Activated T-helper 17 cell treated with anti-CD3 and anti-CD28 coated beads, Interleukin-2, amount 50 U/mL, for 72 hours (primary cell): ENCODE data around the gene REV3L. TPM values are rescaled to one million over a fixed set of nuclear protein-coding genes. Genes with fewer than 3 reads are reported as not detected.
"Not testable (repeated sequence)": the region's sequence is repeated elsewhere in the genome, so short reads cannot be mapped to it uniquely, and the experiment has no call there.

Experiments used
- ATAC-seq: fragments of 150-1000 bp; cut with Tn5 transposase; replicated peaks from 2 replicates; pipeline ENCODE4 v1.10.0; 2021; ENCODE audit warnings: mild to moderate bottlenecking, moderate library complexity
- H3K27ac Mint-ChIP-seq: one replicate; pipeline ENCODE4 v1.8.0; 2022; ENCODE audit warnings: mixed read lengths
- H3K27me3 Mint-ChIP-seq: one replicate; pipeline ENCODE4 v1.8.0; 2022; ENCODE audit warnings: mixed read lengths
- H3K36me3 Mint-ChIP-seq: one replicate; pipeline ENCODE4 v1.8.0; 2022; ENCODE audit warnings: low read depth, mild to moderate bottlenecking, mixed read lengths
- H3K4me1 Mint-ChIP-seq: one replicate; pipeline ENCODE4 v1.8.0; 2022; ENCODE audit warnings: mixed read lengths
- H3K4me3 Mint-ChIP-seq: one replicate; pipeline ENCODE4 v1.8.0; 2022; ENCODE audit warnings: mild to moderate bottlenecking, mixed read lengths
- H3K9me3 Mint-ChIP-seq: one replicate; pipeline ENCODE4 v1.8.0; 2022; ENCODE audit warnings: mixed read lengths
- total RNA-seq, 2 donors: library from RNA; stranded (reverse); gene quantifications; one replicate each; pipeline ENCODE4 v1.2.3, GENCODE V29; 2022

The REV3L gene
- total RNA-seq, 2 donors from 2014 or later: 20.7 to 23.7 TPM

DNA sequence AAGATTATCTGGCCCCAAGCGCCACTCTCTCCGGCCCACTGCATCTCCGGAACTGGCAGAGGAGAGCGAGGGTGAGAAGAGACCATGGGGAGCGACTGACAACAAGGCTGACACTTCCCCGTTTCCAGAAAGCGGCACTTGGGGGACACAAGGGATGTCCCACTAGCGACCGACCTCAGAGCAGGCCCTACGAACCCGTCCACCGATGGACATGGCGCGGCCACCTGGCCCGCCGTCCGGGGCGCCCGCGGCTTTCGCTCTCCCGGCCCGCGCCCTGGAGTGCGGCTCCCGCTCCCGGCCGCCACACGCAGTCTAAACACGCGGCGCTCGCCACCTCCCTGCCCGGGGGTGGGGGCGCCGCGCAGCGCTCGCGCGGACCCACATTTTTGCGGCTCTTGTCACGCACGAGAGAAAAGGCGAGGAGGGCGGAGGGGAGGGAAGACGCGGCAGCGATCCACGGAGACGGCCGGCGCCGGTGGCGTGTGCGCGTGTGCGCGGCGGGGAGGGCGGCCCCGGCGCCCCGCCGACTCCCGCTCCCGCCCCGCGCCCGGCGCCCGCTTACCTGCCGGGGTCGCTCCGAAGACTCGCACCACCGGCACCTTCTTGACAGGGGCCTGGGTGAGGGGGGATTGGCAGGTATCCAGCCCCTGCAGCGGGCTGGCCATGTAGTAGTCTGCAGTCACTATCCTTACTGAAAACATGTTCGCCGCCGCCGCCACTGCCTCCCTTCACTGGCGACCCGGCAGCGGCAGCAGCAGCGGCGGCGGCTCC is 645 bp downstream of the REV3L start:
- H3K27ac Mint-ChIP-seq: peak overlapping the region; percentile 97
- H3K36me3 Mint-ChIP-seq: peaks cover 29% of the 10 kb centered on the region
- ATAC-seq: peak; percentile 14
- peaks cover 41% of the 10 kb centered on the region for H3K4me1 Mint-ChIP-seq
- peak overlapping the region; percentile 100 for H3K4me3 Mint-ChIP-seq
- no peaks in the 10 kb centered on the region for H3K9me3 Mint-ChIP-seq
- H3K27me3 Mint-ChIP-seq: no peaks in the 10 kb centered on the region

DNA sequence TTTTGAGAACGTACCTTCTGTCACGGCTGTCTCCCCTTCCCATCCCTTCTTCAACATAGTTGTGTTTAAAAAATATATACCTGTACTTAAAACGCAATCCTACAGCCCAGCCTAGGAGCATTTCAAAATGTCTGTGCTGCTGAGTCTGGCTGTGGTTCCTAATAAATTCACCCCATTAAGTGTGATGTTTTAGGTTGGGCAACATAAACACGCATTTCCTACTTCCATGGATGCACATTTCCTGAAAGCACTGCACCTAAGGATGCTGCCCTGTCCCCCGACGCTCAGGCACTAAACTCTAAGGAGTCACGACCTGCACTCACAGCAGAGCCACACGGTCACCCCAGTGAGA is 1.2 kb downstream of the REV3L start:
- Mint-ChIP-seq H3K4me1 (peaks cover 41% of the 10 kb centered on the region), H3K9me3 (no peaks in the 10 kb centered on the region), H3K4me3 (peak overlapping the region; percentile 100), H3K36me3 (peaks cover 25% of the 10 kb centered on the region), H3K27me3 (no peaks in the 10 kb centered on the region), H3K27ac (peak overlapping the region; percentile 97)
- no peak for ATAC-seq

DNA sequence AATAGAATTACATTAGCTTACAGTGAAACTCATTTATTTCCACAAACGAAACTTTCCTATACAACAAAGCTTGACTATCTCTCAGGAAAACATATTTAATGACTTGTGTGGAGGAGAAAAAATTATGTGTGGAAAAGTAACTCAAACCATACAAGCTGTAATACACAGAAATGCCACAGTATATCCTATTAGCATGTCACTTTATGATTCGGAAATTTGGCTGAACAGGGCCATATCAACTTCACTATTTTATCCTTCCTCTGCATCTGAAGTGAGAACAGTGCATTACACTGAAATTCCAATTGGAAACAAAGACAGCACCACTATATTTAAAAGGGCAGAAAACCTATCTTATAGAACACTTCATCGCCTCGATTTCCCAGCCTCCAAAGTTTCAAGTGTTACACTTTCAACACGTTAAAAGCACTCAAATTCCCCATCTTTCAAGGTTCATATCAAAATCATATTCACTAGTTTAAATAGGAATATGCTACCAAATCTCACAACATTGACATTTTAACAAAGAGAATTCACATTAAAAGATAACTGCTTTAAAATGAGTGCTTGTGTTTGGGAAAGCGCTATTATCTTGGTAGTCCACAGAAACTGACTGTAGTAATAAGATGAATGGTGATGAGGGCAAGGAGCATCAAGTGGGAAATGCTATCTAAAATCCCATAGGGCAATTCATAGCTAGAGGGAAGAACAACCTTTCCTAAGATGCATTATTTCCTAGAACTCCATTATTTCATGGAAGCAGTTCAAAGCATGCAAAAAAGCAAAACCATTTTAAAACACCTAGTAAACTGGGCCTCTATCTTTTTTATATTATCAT is 1.8 kb downstream of the REV3L start:
- no peaks in the 10 kb centered on the region for H3K9me3 Mint-ChIP-seq
- H3K4me1 Mint-ChIP-seq: peaks cover 35% of the 10 kb centered on the region
- peaks cover 19% of the 10 kb centered on the region for H3K36me3 Mint-ChIP-seq
- peak overlapping the region; percentile 100 for H3K4me3 Mint-ChIP-seq
- no peaks in the 10 kb centered on the region for H3K27me3 Mint-ChIP-seq
- ATAC-seq: no peak
- peak overlapping the region; percentile 97 for H3K27ac Mint-ChIP-seq

DNA sequence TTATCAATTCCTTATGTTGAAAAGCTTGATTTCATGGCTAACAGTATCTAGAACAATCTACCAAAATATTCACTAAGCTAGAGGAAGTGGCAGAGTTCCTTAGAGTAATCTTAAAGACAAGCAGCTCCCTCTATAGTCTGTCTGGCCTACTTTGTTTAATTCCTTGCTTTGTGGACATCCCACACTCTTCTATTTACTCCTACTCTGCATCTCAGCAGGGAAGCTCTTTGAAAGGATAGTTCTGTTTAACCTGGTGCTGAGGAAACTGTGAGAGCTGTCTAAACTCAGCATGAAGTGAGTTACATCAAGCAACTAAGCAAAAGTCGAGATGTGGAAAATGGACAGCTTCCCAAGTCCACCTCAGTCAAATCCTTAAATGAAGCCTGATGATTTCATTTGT is 4.3 kb downstream of the REV3L start:
- peaks cover 39% of the 10 kb centered on the region for H3K4me1 Mint-ChIP-seq
- H3K27me3 Mint-ChIP-seq: no peaks in the 10 kb centered on the region
- no peaks in the 10 kb centered on the region for H3K9me3 Mint-ChIP-seq
- no peak overlapping the region for H3K27ac Mint-ChIP-seq
- peaks cover 2% of the 10 kb centered on the region for H3K36me3 Mint-ChIP-seq
- ATAC-seq: peak; percentile 22
- H3K4me3 Mint-ChIP-seq: peak overlapping the region; percentile 25

DNA sequence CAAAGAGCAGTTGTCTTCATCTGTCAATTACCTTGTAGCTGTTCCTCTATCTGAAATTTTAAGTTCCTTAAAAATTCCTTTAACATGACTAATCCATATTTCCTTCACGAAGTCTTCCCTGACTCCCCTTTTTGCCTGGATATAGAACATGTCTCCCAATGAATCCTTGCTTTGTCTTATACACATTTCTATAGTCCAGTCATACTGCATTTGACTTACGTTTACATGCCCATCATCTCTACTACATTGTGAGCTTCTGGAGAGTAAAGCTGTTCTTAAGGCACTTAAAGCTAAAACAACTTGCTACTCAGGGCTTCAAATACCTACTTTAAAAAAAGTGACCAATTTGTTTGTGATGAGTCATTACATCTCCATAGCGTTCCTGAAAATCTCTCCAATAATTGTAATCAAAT is 4.9 kb downstream of the REV3L start:
- no peak overlapping the region for H3K27ac Mint-ChIP-seq
- no peaks in the 10 kb centered on the region for H3K9me3 Mint-ChIP-seq
- no peak for ATAC-seq
- H3K36me3 Mint-ChIP-seq: no peaks in the 10 kb centered on the region
- H3K4me1 Mint-ChIP-seq: peaks cover 41% of the 10 kb centered on the region
- no peak overlapping the region for H3K4me3 Mint-ChIP-seq
- H3K27me3 Mint-ChIP-seq: no peaks in the 10 kb centered on the region

DNA sequence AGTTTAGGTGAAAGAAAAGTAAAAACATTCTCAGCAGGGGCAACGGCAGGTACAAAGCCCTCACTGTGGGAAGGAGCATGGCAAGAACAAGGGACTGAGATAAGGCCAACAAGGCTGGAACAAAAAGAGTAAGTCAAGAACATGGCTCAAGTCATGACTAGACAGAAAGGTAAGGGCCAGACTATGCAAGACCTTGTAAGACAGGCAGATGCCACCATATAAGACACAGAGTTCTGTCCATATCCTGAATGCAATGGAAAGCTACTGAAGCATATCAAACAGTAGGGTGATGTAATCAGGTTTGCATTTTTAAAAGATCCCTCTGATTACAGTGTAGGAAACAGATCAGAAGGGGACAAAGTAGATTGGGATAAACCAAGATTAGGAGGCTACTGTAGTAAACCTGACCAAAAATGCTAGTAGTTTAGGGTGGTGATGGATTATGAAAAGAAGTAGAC is 5.5 kb downstream of the REV3L start:
- Mint-ChIP-seq H3K9me3 (no peaks in the 10 kb centered on the region), H3K27ac (no peak overlapping the region), H3K4me3 (peak overlapping the region; percentile 6), H3K27me3 (no peaks in the 10 kb centered on the region), H3K4me1 (peaks cover 46% of the 10 kb centered on the region), H3K36me3 (no peaks in the 10 kb centered on the region)
- no peak for ATAC-seq

DNA sequence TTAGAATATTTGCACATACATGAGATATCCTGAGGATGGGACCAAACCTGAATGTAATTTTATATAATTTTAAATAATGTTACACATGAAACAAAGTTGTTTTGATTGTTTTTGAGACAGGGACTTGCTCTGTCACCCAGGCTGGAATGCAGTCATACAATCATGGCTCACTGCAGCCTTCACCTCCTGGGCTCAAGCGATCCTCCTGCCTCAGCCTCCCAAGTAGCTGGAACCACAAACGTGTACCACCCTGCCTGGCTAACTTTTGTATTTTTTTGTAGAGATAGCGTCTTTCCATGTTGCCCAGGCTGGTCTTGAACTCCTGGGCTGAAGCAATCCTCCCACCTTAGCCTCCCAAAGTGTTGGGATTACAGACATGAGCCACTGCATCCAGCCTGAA is 7.0 kb downstream of the REV3L start:
- H3K4me3 Mint-ChIP-seq, H3K27ac Mint-ChIP-seq, H3K36me3 Mint-ChIP-seq, H3K9me3 Mint-ChIP-seq, ATAC-seq, H3K27me3 Mint-ChIP-seq: not testable (repeated sequence)
- peaks cover 44% of the 10 kb centered on the region for H3K4me1 Mint-ChIP-seq

DNA sequence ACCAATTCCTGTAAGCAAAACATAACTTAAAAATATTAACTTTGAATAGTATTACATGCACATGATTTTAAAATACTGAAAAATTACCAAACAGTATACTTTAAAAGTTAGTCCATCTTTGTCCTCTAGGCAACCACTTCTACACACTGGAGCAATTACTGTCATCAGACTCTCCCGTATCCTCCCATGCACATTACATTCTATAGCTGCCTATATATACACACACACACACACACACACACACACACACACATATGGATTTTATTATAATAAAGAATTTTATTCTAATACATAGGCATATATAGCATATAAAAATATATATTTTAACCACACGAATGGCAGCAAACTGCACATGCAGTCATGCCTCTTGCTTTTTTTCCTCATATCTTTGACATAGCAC is 8.2 kb downstream of the REV3L start:
- Mint-ChIP-seq H3K27me3 (no peaks in the 10 kb centered on the region), H3K9me3 (no peaks in the 10 kb centered on the region), H3K27ac (no peak overlapping the region), H3K4me3 (no peak overlapping the region), H3K36me3 (peaks cover 7% of the 10 kb centered on the region), H3K4me1 (peaks cover 41% of the 10 kb centered on the region)
- no peak for ATAC-seq

DNA sequence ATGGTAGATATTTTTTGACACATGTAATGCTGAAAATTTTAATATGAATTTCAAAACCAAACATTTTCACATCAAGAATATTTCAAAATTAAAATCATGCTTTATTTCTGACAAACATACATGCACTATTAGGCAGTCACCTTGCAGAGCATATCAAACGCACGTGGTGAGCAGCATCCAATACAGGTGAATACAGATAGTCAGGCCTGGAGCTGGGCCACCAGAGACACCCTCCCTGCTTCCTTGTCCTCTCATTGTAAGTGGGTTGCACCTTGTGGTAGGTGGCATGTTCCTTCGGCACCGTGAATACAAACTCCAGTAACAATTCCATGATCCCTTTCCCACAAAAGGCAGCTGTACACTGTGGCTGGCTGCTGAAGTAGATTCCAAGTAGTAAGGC is 8.9 kb downstream of the REV3L start:
- H3K4me3 Mint-ChIP-seq: no peak overlapping the region
- no peak for ATAC-seq
- H3K36me3 Mint-ChIP-seq: peaks cover 11% of the 10 kb centered on the region
- no peak overlapping the region for H3K27ac Mint-ChIP-seq
- H3K27me3 Mint-ChIP-seq: no peaks in the 10 kb centered on the region
- H3K9me3 Mint-ChIP-seq: no peaks in the 10 kb centered on the region
- peaks cover 47% of the 10 kb centered on the region for H3K4me1 Mint-ChIP-seq

DNA sequence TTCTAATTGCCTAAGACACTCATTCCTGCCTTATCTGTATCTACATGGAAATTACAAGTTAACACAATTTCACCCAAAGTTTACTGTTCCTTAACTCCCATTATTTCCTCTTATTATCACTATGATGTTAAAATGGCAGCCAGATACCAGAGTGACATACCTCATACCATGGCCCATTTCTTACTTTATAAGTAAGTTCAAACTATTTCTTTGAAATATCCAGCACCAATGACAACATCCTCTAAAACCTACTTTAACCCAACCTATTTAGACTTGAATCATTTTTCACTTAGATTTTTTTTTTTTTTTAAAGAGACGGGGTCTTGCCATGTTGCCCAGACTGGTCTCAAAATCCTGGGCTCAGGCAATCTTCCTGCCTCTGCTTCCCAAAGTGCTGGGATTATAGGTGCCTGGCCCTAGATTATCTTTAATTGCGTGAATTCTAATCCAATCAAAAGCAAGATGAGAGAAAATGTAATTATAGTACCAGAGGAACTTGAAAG is 10.0 kb downstream of the REV3L start:
- no peaks in the 10 kb centered on the region for H3K27me3 Mint-ChIP-seq
- H3K4me3 Mint-ChIP-seq: peak overlapping the region; percentile 49
- H3K9me3 Mint-ChIP-seq: no peaks in the 10 kb centered on the region
- peaks cover 22% of the 10 kb centered on the region for H3K36me3 Mint-ChIP-seq
- peaks cover 46% of the 10 kb centered on the region for H3K4me1 Mint-ChIP-seq
- peak overlapping the region; percentile 62 for H3K27ac Mint-ChIP-seq
- no peak for ATAC-seq

DNA sequence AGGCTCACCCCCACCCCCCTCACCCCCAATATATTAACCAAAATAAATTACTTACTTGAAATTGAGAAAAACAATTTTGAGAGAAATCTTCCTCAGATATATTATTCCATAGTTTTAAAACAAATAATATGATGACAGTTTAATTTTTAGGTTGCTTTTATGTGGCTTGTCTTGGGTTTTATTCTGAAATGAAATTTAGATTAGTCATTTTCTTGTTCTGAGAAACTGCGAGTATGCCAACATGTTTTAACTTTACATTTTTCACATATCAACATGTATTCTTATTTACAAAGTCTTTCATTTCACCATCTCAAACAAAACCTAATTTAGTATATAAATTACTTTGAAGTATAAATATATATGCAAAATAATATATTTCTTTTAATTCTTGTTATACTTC is 11.1 kb downstream of the REV3L start:
- peaks cover 43% of the 10 kb centered on the region for H3K4me1 Mint-ChIP-seq

DNA sequence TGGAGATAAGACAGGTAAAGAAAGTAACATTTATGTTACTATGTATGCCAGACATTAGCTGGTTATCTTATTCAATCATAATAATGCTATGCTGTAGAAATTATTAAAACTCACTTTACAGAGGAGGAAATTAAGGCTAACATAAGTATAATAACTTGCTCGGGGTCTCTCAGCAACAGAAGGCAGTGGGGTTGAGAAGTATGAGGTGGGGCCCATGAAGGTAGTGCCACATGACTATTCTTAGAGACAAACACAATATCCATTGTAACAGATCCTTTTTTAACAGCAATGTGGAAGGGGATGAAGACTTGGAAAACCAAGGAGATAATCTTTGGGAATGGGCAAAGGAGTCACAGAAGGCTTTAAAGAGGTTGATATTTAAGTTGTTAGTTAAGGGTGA is 11.5 kb downstream of the REV3L start:
- H3K36me3 Mint-ChIP-seq: peaks cover 29% of the 10 kb centered on the region
- peak overlapping the region; percentile 49 for H3K4me3 Mint-ChIP-seq
- H3K4me1 Mint-ChIP-seq: peaks cover 42% of the 10 kb centered on the region
- H3K27ac Mint-ChIP-seq: peak overlapping the region; percentile 27
- H3K27me3 Mint-ChIP-seq: no peaks in the 10 kb centered on the region
- no peak for ATAC-seq
- H3K9me3 Mint-ChIP-seq: no peaks in the 10 kb centered on the region

More for the DNA sequence above, 11.1 kb downstream of the REV3L start:
- peak; percentile 59 for ATAC-seq
- H3K27ac Mint-ChIP-seq: peak overlapping the region; percentile 62
- no peaks in the 10 kb centered on the region for H3K27me3 Mint-ChIP-seq
- no peaks in the 10 kb centered on the region for H3K9me3 Mint-ChIP-seq
- peaks cover 29% of the 10 kb centered on the region for H3K36me3 Mint-ChIP-seq
- H3K4me3 Mint-ChIP-seq: peak overlapping the region; percentile 49

GRCh38 chr6:111470991-111471390 is 12.0 kb downstream of the REV3L start:
- ATAC-seq: no peak
- Mint-ChIP-seq H3K36me3 (peaks cover 29% of the 10 kb centered on the region), H3K27me3 (no peaks in the 10 kb centered on the region), H3K4me3 (peak overlapping the region; percentile 49), H3K9me3 (no peaks in the 10 kb centered on the region), H3K4me1 (peaks cover 42% of the 10 kb centered on the region), H3K27ac (no peak overlapping the region)

DNA sequence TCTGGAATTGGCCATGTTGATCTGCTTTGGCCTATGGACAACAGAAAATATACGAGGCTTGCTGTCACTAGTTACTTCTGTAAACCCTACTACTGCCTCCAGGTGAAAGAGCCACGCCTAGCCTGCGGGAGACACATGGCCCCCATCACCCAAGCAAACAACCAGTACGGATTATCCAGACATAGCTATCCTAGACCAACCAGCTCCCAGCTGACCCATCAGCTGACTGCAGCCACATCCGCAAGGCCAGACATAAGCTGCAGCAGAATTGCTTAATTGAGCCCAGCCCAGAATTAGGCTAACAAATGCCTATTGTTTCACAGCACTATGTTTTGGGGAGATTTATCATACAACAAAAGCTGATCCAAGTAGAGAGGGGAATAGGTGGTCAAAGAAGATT is 13.5 kb downstream of the REV3L start:
- ATAC-seq: no peak
- Mint-ChIP-seq H3K4me1 (peaks cover 37% of the 10 kb centered on the region), H3K27me3 (no peaks in the 10 kb centered on the region), H3K9me3 (no peaks in the 10 kb centered on the region), H3K36me3 (peaks cover 29% of the 10 kb centered on the region), H3K4me3 (no peak overlapping the region), H3K27ac (peak overlapping the region; percentile 31)
